C4-2B (cell line): ENCODE data around the gene LIX1.

ENCODE experiments used
- CTCF ChIP-seq: fragments of 450-650 bp; conservative IDR thresholded peaks from 2 replicates; pipeline ENCODE4 v1.5.1; 2017; ENCODE audit warnings: mild to moderate bottlenecking
- ZFX ChIP-seq: fragments of 450-650 bp; IDR thresholded peaks from 2 replicates; pipeline ENCODE4 v1.6.1; 2017

GRCh38 chr5:97096191-97096590, 46.2 kb downstream of the LIX1 start:
- no peak for TF ChIP-seq CTCF
- no peak for TF ChIP-seq ZFX
